HG02610 (cell line): Measurements from ENCODE around the gene CNGA4.
A peak's percentile ranks its signal among the peaks of the same experiment; 100 is the strongest.

Experiments used
- ATAC-seq: cut with Tn5 transposase; IDR thresholded peaks from one replicate; pipeline ENCODE4 v1.9.1; 2021; ENCODE audit warnings: mild to moderate bottlenecking, moderate library complexity; ENCODE audit not compliant: unreplicated experiment

The CNGA4 gene

GRCh38 chr11:6238902-6239301 is at the start of gene CNGA4:
Gene CNGA4, plus strand, starts transcription at chr11:6239089. Its CDS starts 118 bp downstream, at chr11:6239207.
- no peak for ATAC-seq

- no peak for ATAC-seq
Measured at GRCh38 chr11:6191742-6192141, 47.1 kb upstream of the CNGA4 start.

- no peak for ATAC-seq
Measured at GRCh38 chr11:6194065-6194581, 44.8 kb upstream of the CNGA4 start.

- ATAC-seq: no peak
Measured at GRCh38 chr11:6196396-6196795, 42.5 kb upstream of the CNGA4 start.

- no peak for ATAC-seq
Measured at GRCh38 chr11:6197466-6198200, 41.3 kb upstream of the CNGA4 start.

GRCh38 chr11:6199174-6199810 is 39.6 kb upstream of the CNGA4 start, which contains the start of gene OR52W1:
Gene OR52W1, plus strand, starts transcription at chr11:6199224. Its CDS starts 0 bp downstream, at chr11:6199224.
- ATAC-seq: no peak

GRCh38 chr11:6200975-6201374 is 37.9 kb upstream of the CNGA4 start:
- ATAC-seq: no peak

- ATAC-seq: no peak
Measured at GRCh38 chr11:6201481-6201880, 37.4 kb upstream of the CNGA4 start.

GRCh38 chr11:6202041-6202440 is 36.8 kb upstream of the CNGA4 start:
- no peak for ATAC-seq

- ATAC-seq: peak; percentile 71
Measured at GRCh38 chr11:6203327-6203726, 35.6 kb upstream of the CNGA4 start.

- ATAC-seq: no peak
Measured at GRCh38 chr11:6204706-6205105, 34.2 kb upstream of the CNGA4 start.

- ATAC-seq: no peak
Measured at GRCh38 chr11:6205366-6205765, 33.5 kb upstream of the CNGA4 start, which contains the start of gene C11orf42. Gene C11orf42, plus strand, starts transcription at chr11:6205557. Its CDS starts 59 bp downstream, at chr11:6205616.

GRCh38 chr11:6206456-6207180 is 32.3 kb upstream of the CNGA4 start:
- no peak for ATAC-seq

GRCh38 chr11:6209801-6210200 is 29.1 kb upstream of the CNGA4 start:
- no peak for ATAC-seq

GRCh38 chr11:6210274-6210955 is 28.5 kb upstream of the CNGA4 start:
- ATAC-seq: no peak

- ATAC-seq: no peak
Measured at GRCh38 chr11:6214530-6214929, 24.4 kb upstream of the CNGA4 start.

GRCh38 chr11:6216501-6216900 is 22.4 kb upstream of the CNGA4 start:
- no peak for ATAC-seq

- no peak for ATAC-seq
Measured at GRCh38 chr11:6217722-6218121, 21.2 kb upstream of the CNGA4 start.

GRCh38 chr11:6219359-6219758 is 19.5 kb upstream of the CNGA4 start:
- no peak for ATAC-seq

GRCh38 chr11:6223854-6224253 is 15.0 kb upstream of the CNGA4 start:
- no peak for ATAC-seq

- ATAC-seq: no peak
Measured at GRCh38 chr11:6224421-6224820, 14.5 kb upstream of the CNGA4 start.
